Stimulated activated CD4-positive, alpha-beta T cell treated with anti-CD3 and anti-CD28 coated beads, Interleukin-1b, Interleukin-23, amount 100 ng/mL, for 24 hours (primary cell): ENCODE results near the gene SEMA4G.

Source experiments
- DNase-seq, 4 experiments: peaks; one replicate each; pipeline ENCODE4 v3.0.0-alpha.2; 2020; ENCODE audit warnings: low read depth in 4 of 4, low spot score in 1 of 4

SEMA4G gene

GRCh38 chr10:100969187-100970075 is at the start of gene SEMA4G:
Gene SEMA4G, plus strand, starts transcription at chr10:100969504. Its CDS starts 3,409 bp downstream, at chr10:100972913.
- peak in 2 of 4 experiments; percentile 26 to 28 for DNase-seq

- DNase-seq: no peak
These were observed 45.7 kb upstream of the SEMA4G start for GRCh38 chr10:100923580-100923979.

- no peak for DNase-seq
These were observed 42.0 kb upstream of the SEMA4G start for GRCh38 chr10:100927266-100927665.

- DNase-seq: no peak
These were observed 41.3 kb upstream of the SEMA4G start for GRCh38 chr10:100928039-100928438.

- no peak for DNase-seq
These were observed 38.9 kb upstream of the SEMA4G start for GRCh38 chr10:100930368-100930767.

GRCh38 chr10:100934084-100934659 is 35.1 kb upstream of the SEMA4G start:
- DNase-seq: no peak

- no peak for DNase-seq
These were observed 29.4 kb upstream of the SEMA4G start for GRCh38 chr10:100939763-100940344.

- DNase-seq: no peak
These were observed 27.1 kb upstream of the SEMA4G start for GRCh38 chr10:100942229-100942628.

- DNase-seq: no peak
These were observed 25.8 kb upstream of the SEMA4G start for GRCh38 chr10:100943508-100943907.

- no peak for DNase-seq
These were observed 23.6 kb upstream of the SEMA4G start for GRCh38 chr10:100945754-100946153.

GRCh38 chr10:100948916-100949315 is 20.4 kb upstream of the SEMA4G start:
- DNase-seq: no peak

- no peak for DNase-seq
These were observed 9.1 kb upstream of the SEMA4G start for GRCh38 chr10:100960251-100960650.

- no peak for DNase-seq
These were observed 6.8 kb upstream of the SEMA4G start for GRCh38 chr10:100962351-100963080.

- no peak for DNase-seq
These were observed 5.5 kb upstream of the SEMA4G start for GRCh38 chr10:100963826-100964225.

GRCh38 chr10:100965820-100966219 is 3.5 kb upstream of the SEMA4G start:
- no peak for DNase-seq

GRCh38 chr10:100966887-100967286 is 2.4 kb upstream of the SEMA4G start:
- DNase-seq: no peak

GRCh38 chr10:100967332-100967731 is 2.0 kb upstream of the SEMA4G start:
- DNase-seq: no peak

- DNase-seq: no peak
These were observed 1.1 kb upstream of the SEMA4G start for GRCh38 chr10:100968062-100968736.

GRCh38 chr10:100968863-100969186 is 479 bp upstream of the SEMA4G start:
- DNase-seq: no peak

GRCh38 chr10:100970076-100970913 is 991 bp downstream of the SEMA4G start:
- DNase-seq: no peak
